Kidney (tissue), 14 donors: ENCODE data around the gene PLXNC1. TPM values are rescaled to one million over a fixed set of nuclear protein-coding genes. Genes with fewer than 3 reads are reported as not detected.

Experiments used
- DNase-seq, 5 donors: peaks; one replicate each; pipeline ENCODE4 v3.0.0-alpha.2; 2013 to 2020
- FAIRE-seq: peaks from 2 replicates; lab custom pipeline; 2012; peaks lifted over from hg19 to GRCh38; lab: Jason Lieb, UNC
- H3K27ac ChIP-seq, 2 donors: one replicate each; pipeline ENCODE4 v1.7.0; 2013; ENCODE audit warnings: low read depth in 2 of 2, low read length in 2 of 2, inconsistent platforms in 1 of 2
- H3K27me3 ChIP-seq: one replicate; pipeline ENCODE4 v1.7.1; 2013; ENCODE audit warnings: low read length, inconsistent platforms; ENCODE audit not compliant: control insufficient read depth, insufficient read depth
- H3K36me3 ChIP-seq, 3 donors: one replicate each; pipeline versions ENCODE4 v1.7.0 to v1.7.1; 2013; ENCODE audit warnings: low read length in 3 of 3, control low read depth in 1 of 3, inconsistent platforms in 1 of 3; ENCODE audit not compliant: insufficient read depth in 3 of 3, control insufficient read depth in 2 of 3
- H3K4me1 ChIP-seq, 3 donors: one replicate each; pipeline versions ENCODE4 v1.7.0 to v1.7.1; 2013; ENCODE audit warnings: low read length in 3 of 3, inconsistent platforms in 1 of 3, low read depth in 1 of 3; ENCODE audit not compliant: control insufficient read depth in 2 of 3, insufficient read depth in 2 of 3
- H3K4me3 ChIP-seq, 3 donors: one replicate each; pipeline versions ENCODE4 v1.7.0 to v1.8.1; 2013; ENCODE audit warnings: low read length in 3 of 3, control low read depth in 1 of 3, inconsistent platforms in 1 of 3
- H3K9ac ChIP-seq, 3 donors: one replicate each; pipeline versions ENCODE4 v1.7.0 to v1.7.1; 2013; ENCODE audit warnings: low read length in 3 of 3, control low read depth in 1 of 3, inconsistent platforms in 1 of 3
- H3K9me3 ChIP-seq, 3 donors: one replicate each; pipeline versions ENCODE4 v1.7.0 to v1.7.1; 2013; ENCODE audit warnings: low read length in 3 of 3, control low read depth in 1 of 3, inconsistent platforms in 1 of 3; ENCODE audit not compliant: control insufficient read depth in 2 of 3, insufficient read depth in 1 of 3
- intact Hi-C: fragments of 100-400 bp; cut with DNase I; formaldehyde crosslinking; loops from one replicate; pipeline ENCODE4 v1.11.1; 2022
- polyA plus RNA-seq: library from polyadenylated mRNA; stranded (reverse); fragments of 350-450 nt; fragmentation: Illumina TruSeq; extraction: RNeasy Lipid Tissue Mini Kit (QIAGEN cat#74804); gene quantifications from one replicate; pipeline ENCODE4 v1.2.3, GENCODE V29; 2014; ENCODE audit warnings: low read depth, low replicate concordance; ENCODE audit not compliant: insufficient read depth
- total RNA-seq: library from RNA; stranded (reverse); fragmentation: NEBNext Ultra II Directional; extraction: Animal tissue kit (Norgen Biotek cat#: 25700); gene quantifications from one replicate; pipeline ENCODE4 v1.2.1, GENCODE V29; 2021
- TF ChIP-seq, protein P1 (sequence below): IDR thresholded peaks from 3 replicates; pipeline ENCODE4 v1.5.1; 2012; ENCODE audit warnings: mild to moderate bottlenecking, moderate library complexity, borderline replicate concordance; ENCODE audit not compliant: insufficient read depth; ENCODE audit errors: extremely low read depth
- donor health status: control.
- donor health status: control.
- donor health status: control.
- donor health status: control.
- donor health status: control.
- donor health status: DM: yes; HTN: yes; CAD: no.
- donor health status: Normal renal cell carcinoma (clear cell type).

The PLXNC1 gene
- total and polyA plus RNA-seq, 2 donors from 2014 or later: 1.8 to 11.6 TPM

DNA sequence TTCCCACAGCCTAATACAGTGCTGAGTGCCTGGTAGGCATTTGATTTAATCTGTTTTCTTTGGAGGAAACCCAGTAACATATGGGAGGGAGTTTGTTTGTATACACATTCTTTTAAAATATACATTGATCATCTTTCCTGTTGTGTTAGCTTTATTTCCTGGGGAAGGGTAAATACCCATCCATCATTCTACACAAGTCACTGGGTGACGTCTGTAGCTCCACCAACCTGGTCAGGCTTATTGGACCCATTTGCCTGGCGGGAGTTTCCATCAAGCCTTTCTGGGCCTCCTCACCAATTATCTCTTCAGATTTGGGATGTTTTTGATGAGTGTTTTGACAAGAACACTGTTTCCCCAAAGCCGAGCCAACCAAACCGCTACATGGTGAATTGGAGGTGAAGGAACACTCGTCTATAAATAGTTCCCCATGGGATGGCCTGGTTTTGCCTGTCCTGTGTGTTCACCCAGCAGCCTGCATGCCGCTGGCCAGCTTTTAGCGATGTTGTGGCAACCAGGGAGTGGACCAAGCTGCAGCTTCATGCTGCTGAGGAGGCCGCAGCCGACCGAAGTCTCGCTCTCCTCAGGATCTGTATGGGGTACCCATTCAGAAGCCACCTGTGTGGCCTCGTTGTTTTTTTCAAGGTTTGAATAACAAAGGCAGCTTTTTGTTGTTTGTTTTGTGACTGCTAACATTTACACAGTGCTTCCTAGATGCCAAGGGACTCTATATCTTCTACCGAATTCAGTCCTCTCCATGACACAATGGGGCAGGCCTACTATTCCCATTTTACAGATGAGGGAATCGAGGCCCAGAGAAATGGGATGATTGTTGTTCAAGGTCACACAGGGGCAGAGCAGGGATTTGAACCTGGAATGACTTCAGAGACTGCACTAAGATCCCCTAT lies 22.6 kb downstream of the PLXNC1 start:
- intact Hi-C loops: no loop called here
- Histone ChIP-seq H3K4me3 (no peak overlapping the region), H3K36me3 (no peaks in the 10 kb centered on the region), H3K9ac (no peak overlapping the region), H3K4me1 (no peaks in the 10 kb centered on the region), H3K27me3 (no peaks in the 10 kb centered on the region), H3K9me3 (no peaks in the 10 kb centered on the region), H3K27ac (no peak overlapping the region)
- DNase-seq (no peak), FAIRE-seq (no peak)
- TF ChIP-seq, protein P1, sequence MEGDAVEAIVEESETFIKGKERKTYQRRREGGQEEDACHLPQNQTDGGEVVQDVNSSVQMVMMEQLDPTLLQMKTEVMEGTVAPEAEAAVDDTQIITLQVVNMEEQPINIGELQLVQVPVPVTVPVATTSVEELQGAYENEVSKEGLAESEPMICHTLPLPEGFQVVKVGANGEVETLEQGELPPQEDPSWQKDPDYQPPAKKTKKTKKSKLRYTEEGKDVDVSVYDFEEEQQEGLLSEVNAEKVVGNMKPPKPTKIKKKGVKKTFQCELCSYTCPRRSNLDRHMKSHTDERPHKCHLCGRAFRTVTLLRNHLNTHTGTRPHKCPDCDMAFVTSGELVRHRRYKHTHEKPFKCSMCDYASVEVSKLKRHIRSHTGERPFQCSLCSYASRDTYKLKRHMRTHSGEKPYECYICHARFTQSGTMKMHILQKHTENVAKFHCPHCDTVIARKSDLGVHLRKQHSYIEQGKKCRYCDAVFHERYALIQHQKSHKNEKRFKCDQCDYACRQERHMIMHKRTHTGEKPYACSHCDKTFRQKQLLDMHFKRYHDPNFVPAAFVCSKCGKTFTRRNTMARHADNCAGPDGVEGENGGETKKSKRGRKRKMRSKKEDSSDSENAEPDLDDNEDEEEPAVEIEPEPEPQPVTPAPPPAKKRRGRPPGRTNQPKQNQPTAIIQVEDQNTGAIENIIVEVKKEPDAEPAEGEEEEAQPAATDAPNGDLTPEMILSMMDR: no peak

DNA sequence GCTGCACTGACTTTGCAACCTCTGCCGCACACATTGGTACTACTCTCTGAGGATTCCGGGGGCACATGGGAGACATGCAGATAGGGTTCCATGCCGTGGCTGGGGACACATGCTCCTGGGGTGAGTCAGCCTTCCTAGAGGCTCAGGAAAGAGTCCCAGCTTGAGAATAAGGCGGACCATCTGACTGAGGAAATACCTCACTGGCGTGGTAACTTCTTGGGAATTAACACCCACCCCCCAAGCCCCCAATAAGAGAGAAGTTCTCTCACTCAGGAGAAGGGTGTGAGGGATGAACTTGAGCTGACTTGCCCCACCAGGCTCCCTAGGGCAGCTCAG lies 23.2 kb downstream of the PLXNC1 start:
- Histone ChIP-seq H3K4me3 (no peak overlapping the region), H3K36me3 (no peaks in the 10 kb centered on the region), H3K9me3 (no peaks in the 10 kb centered on the region), H3K27ac (no peak overlapping the region), H3K9ac (no peak overlapping the region), H3K27me3 (no peaks in the 10 kb centered on the region), H3K4me1 (no peaks in the 10 kb centered on the region)
- TF ChIP-seq, protein P1: no peak
- intact Hi-C loops: no loop called here
- DNase-seq (no peak), FAIRE-seq (no peak)

DNA sequence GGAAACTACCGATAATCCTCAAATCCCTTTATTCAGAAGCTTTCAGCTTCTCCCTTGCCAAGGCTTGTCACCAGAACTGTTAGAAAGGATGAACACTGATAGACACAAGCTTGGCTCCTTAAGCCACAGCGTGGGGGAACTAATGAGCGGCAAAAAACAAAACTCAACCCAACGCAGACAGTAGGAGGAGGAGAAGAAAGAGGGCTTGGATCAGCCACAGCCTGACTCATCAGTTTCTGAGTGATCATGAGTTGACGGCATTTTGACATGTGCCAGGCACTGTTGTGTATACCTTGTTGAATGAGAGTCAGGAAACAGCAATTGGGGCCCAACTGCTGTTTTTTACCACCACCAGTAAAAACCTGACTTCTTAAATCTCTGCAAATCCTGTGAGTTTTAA lies 23.7 kb downstream of the PLXNC1 start:
- H3K27ac ChIP-seq: no peak overlapping the region
- H3K4me1 ChIP-seq: no peaks in the 10 kb centered on the region
- no peak overlapping the region for H3K4me3 ChIP-seq
- no peaks in the 10 kb centered on the region for H3K36me3 ChIP-seq
- TF ChIP-seq, protein P1: no peak
- intact Hi-C loops: no loop called here
- FAIRE-seq (no peak), DNase-seq (no peak)
- H3K9me3 ChIP-seq: no peaks in the 10 kb centered on the region
- no peaks in the 10 kb centered on the region for H3K27me3 ChIP-seq
- no peak overlapping the region for H3K9ac ChIP-seq
